Activated T-cell treated with anti-CD3 and anti-CD28 coated beads for 1 hour (primary cell): ENCODE measurements around the gene FAM149B1.
A peak's percentile ranks its signal among the peaks of the same experiment; 100 is the strongest.
"Not testable (repeated sequence)": the region's sequence is repeated elsewhere in the genome, so short reads cannot be mapped to it uniquely, and the experiment has no call there.

Experiments used
- DNase-seq: peaks from one replicate; pipeline ENCODE4 v3.0.0-alpha.2; 2020; ENCODE audit warnings: low read depth

Gene FAM149B1

DNA sequence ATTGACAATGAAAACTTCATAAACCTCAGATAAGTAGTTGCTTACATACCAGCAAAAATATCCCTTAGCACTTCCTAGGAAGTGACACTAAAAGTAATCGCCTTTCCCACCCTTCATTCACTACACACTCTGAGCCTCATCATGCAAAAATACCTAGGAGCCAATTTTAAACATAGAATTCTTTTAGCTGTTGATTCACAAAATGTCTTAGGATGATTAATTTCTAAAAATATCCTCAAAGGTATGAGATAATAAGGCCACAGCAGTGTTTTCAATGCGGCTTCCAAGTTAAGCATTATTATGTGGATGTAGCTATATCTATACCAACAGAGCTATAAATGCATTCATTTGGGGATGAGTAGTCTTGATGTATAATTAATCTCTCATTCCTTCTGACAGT, 66.0 kb downstream of the FAM149B1 start:
- no peak for DNase-seq

DNA sequence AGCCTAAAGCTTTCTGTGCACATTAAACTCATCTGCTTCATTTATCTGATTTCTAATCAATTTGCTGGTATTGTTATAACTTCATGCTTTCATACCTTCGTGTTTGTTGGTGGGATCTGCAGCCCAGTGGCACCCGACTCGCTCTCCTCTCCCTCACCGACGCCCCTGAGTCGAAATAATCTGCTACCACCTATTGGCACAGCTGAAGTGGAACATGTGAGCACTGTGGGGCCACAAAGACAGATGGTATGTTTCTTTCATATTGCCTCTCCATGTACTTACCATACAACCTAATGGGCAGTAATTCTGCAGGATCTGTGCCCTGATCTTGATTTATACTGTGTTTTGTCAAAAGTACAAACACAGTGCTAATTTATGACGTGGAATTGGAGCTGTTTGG, 66.8 kb downstream of the FAM149B1 start:
- DNase-seq, result no peak

DNA sequence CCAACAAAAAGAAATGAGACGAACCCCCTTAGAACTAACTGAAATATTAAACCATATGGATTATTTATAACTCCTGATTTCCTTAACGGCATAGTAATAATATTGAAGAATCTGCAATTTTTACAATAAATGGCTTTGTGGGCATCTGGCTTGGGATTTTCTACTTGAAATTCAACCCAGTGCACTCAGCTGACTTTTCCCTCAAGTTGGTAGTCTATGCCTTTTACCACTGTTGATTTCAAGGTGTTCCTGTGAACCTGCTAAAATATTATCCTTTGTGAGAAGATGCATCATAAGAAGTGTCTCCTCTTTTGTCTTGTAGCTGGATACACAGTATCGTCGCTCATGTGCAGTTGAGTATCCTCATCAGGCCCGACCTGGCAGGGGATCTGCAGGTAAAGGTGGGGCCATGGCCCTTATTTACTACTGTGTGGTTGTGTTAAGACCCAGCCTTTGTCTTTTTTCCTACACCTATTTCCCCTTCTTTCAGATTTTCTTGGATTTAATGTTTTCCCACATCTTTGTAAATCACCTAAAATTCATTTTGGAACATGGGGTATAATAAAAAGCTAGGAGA, 71.2 kb downstream of the FAM149B1 start:
- no peak for DNase-seq

DNA sequence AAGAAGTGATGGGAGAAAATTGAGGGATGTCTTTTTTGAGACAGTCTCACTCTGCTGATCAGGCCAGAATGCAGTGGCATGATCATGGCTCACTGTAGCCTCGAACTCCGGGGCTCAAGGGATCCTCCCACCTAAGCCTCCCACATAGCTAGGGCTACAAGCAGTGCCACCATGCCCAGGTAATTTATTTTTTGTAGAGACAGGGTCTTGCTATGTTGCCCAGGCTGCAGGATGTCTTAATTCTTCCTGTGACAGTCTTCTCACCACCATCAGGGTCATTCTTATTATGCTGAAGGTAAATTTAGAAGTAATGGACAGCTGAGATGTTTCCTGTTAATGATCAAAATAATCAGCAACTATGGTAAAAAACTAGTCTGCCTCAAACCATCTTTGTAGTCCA, 72.0 kb downstream of the FAM149B1 start:
- DNase-seq, result no peak

DNA sequence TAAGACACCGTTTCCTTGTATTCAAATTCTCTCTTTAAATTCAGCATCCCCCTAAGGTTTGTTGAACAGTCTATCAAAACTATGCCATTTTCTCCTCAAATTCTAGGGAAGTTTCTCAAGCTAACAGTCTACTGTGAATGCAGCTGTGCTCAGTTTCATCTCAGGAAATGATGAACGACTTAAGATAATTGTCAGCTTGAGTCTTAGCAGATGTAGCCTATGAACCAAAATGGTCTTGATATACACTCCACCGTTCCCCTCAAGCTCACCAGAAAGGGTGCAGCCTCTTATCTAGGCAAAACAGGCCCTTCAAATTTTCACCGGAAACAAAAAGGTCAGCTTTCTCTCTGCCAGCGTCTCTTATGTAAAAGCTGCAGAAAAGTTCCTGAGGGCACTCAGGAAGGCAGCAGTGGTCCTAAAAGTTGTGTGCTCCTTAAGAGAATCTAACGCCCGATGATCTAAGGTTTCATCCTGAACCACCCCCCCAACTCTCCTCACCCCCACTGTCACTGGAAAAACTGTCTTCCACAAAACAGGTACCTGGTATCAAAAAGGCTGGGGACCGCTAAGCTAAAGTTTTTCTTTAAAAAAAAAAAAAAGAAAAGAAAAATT, 77.1 kb downstream of the FAM149B1 start:
- DNase-seq, result no peak

DNA sequence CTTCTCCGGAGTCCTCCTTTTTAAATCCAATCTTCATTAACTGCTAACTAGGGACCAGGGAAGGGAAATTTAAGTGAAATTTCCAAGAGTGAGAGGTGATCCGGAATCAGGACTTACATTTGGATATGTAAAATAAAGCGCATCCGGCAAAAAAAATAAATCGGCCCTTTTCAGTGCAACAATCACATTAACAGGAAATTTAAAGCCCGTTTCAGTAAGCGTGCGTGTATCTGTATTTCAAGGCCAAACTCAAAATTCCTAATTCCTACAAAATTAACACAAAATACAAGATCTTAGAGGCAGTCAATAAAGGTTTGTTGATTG, 78.4 kb downstream of the FAM149B1 start:
- DNase-seq, result no peak

DNA sequence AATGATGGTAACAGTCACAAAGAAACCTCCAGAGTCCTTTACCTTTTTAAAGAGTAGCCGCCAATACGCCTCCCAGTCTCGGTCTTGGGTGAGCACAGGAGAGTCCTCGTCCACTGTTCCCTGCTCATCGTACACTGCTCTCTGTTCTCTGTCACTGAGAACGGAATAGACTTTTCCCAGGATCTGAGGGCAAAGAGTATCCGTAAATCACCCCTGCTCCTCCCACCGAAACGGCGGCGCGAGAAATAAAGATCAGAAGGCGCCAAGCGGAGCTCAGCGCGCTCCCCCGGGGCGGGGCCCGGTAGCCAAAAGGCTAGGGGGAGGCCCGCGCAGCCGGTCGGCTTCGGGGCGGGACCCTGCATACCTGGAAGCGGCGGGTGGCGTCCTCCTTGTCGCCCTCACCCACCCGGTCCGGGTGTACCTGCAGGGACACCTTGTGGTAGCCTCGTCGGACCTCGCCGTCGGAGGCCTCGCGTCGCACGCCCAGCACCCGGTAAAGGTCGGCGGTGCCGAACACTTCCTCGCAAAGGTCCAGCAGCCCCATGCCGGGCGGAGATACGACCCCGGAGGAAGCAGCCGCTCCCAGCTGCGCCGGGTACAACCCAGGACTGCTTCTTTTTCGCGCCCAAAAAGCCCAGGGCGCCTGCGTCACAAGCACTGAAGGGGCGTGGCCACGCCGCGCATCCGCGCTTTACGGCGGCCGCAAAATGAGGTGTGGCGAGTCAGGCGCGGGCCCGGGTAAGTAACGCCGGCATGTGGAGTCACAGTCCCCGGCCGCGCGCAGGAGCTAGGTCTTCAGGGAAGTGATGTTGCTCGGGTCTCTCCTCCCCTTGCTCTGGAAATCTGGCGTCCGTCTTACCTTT, 79.0 kb downstream of the FAM149B1 start, which contains the start of gene DNAJC9:
Gene DNAJC9 (minus strand): TSS at position 610 of the 863 bp plus-strand sequence. CDS start 66 bp downstream, at position 544.
- peak; percentile 98 for DNase-seq

DNA sequence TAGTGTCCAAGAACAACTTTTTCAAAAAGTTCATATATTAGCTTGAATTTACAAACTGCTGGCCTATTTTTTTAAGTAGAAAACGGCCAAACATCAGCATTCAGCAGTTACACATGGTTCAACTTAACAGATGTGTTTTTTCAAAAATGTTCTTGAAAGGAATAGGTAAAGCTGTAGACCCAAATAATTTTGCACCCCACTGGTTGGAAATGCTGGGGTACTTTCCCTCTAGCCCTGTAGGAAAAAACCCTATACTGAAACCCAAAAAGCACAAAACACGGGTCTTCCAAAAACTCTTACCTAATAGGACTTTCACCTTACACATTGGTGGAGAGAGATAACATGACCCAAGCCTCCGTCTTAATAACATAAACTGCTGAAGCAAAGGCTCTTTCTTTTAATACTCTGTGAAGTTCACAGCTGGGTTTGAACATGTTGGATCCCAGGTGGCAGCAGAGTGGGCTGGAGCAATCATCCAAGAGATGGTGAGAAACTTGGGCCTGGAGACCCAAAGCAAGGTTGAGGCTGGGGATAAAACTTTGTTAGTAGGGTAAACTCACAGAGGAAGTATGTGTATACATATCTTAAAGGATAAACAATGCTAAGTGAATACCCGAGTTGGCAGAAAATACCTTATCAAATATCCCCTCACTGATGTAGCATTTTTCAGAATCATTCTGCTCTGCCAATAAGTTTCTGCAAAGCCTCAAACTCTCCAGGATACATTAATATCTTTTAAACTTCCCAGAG, 79.8 kb downstream of the FAM149B1 start:
- no peak for DNase-seq

DNA sequence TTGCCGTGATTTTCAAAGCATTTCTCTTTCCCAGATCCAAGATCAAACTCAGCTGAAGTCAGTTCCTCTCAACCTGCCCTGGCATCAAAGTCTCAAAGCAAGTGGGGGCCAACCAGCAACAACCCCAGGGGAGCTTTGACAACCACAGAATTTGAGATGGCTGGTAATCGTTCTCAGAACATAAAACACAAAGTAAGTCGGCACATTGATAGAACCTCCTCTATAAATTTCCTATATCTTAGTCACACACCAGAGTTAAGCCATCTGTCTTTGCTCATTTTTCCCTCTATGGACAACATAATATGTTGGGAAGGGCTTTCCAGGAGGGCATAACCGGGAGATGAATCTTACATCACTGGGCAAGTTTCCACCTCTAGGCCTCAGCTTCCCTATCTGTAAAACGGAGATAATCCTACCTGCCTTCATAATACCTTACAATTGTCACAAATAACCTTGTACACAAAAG, 80.4 kb downstream of the FAM149B1 start:
- no peak for DNase-seq

DNA sequence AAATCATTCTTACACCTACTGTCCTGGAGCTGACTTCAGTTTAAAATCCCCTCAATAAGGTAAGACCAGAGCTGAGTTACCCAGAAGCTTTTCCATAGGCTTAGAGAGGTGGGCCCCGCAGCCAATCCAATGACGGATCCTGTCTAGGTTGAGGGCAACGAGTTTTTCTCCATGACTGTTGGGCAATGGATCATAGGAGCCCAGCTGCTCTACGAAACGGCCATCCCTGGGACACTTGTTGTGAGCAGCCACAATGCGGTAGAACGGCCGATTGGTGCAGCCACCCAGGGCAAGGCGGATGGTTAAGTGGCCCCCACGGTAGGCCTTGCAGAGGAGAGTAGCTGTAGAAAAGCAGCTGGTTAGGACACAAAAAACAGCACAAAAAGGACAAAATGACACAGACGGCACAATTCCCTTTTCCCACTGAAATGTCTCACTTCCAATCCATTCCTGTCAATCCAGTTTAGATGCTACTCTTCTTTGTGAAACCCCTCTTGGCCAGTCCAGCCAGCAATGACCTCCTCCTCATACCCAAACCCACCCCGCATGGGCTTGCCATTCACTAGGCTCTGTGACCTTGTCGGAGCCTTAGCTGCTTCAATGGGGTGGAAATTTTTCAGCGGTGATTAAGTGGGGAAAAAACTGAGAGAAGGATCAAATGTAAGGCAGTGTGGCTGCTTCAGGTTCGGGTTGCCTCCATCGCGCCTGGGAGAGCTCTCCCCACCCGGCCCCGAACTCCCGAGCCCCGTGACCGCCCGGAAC, 83.9 kb downstream of the FAM149B1 start:
- DNase-seq, result no peak

DNA sequence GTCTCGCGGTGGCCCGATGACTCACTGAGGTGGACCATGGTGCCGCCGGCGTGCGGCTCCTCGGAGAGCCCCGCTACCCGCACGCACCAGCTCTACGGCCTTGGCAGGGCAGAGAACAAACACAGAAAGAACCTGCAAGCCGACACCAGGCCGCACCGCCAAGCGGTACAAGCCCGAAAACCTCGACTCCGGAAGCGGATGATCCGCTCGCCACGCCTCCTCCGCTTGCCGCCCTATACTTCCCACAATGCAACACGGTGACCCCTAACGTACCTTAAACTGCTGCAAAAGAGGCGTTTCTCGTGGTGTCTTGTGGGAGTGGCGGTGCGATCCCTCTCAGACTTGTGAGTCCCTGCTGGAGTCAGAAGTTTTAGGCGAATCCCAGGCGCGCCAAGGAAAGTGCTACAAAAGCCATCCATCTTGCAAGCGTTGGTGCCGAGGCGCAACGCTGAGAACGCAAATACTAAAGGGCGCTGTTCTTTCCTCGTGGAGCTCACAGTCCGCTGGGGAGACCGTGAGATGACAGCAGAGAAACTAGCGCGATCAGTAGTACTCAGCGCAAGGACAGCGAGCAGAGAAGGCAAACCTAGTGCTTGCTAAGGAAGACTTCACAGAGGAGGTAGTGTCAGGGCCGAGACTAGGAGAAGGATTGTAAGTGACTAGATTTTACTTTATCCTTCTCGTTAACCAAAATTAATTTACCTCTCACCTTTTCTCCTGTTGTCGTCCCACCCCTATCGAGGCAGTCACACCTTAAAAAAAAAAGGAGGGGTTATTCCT, 84.7 kb downstream of the FAM149B1 start, which contains the start of gene MRPS16:
Gene MRPS16 (minus strand): TSS at position 200 of the 780 bp plus-strand sequence. CDS start 162 bp downstream, at position 38.
- DNase-seq, result peak; percentile 85

DNA sequence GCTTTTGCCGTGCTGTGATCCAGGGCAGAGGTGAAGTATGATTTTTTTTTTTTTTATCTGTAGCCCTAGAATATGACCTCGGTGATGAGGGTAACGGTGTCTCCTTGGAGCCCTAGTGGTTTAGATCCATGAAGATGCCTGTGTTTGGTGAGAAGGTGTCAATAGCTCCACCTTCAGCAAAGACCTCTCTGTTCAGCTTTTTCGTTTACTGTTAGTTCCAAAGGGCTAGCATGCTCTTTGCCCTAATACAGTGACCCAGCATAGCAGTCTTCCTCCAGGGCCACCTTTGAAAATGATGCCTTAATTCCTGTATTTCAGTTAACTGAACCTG, 85.3 kb downstream of the FAM149B1 start:
- DNase-seq, result no peak

DNA sequence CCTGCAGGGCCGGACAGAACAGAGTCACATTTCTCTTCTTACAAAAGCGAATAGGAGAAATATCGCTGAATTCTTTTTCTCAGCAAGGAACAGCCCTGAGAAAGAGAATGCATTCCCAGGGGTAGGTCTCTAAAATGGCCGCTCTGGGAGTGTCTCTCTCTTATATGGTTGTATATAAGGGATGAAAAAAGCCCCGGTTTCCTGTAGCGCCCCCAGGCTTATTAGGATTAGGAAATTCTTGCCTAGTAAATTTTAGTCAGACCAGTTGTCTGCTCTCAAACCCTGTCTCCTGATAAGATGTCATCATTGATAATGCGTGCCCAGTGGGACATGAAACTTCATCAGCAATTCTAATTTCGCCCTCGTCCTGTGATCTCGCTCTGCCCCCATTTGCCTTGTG, 90.7 kb downstream of the FAM149B1 start:
- not testable (repeated sequence) for DNase-seq

DNA sequence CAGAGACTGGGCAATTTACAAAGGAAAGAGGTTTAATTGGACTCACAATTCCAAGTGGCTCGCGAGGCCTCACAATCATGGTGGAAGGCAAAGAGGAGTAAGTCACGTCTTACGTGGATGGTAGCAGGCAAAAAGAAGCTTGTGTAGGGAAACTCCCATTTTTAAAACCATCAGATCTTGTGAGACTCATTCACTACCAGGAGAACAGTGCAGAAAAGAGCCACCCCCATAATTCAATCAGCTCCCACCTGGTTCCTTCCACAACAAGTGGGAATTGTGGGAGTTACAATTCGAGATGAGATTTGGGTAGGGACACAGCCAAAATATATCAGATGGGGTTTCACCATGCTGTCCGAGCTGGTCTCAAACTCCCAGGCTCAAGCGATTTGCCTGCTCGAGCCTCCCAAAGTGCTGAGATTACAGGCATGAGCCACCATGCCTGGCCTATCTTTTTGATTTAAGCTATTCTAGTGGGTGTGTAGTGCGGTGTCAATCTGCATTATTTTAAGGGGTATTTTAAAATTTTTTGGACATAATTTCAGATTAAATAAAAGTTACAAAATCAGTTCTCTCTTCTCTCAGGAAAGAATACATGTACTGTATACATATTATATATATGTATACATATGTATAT, 93.6 kb downstream of the FAM149B1 start:
- DNase-seq, result no peak

DNA sequence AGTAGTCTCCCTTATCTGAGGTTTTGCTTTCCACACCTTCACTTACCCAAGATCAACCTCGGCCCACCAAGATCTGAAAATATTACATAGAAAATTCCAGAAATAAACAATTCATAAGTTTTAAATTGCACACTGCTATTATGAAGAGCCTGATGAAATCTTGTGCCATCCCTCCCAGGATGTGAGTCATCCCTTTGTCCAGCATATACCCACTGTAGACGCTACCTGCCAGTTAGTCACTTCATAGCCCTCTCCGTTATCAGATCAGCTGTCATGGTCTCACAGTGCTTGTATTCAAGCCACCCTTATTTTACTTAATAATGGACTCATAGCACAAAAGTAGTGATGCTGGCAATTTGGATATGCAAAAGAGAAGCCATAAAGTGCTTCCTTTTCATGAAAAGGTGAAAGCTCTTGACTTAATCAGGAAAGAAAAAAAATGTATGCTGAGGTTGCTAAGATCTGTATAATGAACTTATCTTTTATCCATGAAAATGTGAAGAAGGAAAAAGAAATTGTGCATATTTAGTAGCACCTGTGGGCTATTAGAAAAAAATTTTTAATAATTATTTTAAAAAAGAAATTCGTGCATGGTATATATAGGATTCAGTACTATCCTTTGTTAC, 94.3 kb downstream of the FAM149B1 start:
- no peak for DNase-seq

DNA sequence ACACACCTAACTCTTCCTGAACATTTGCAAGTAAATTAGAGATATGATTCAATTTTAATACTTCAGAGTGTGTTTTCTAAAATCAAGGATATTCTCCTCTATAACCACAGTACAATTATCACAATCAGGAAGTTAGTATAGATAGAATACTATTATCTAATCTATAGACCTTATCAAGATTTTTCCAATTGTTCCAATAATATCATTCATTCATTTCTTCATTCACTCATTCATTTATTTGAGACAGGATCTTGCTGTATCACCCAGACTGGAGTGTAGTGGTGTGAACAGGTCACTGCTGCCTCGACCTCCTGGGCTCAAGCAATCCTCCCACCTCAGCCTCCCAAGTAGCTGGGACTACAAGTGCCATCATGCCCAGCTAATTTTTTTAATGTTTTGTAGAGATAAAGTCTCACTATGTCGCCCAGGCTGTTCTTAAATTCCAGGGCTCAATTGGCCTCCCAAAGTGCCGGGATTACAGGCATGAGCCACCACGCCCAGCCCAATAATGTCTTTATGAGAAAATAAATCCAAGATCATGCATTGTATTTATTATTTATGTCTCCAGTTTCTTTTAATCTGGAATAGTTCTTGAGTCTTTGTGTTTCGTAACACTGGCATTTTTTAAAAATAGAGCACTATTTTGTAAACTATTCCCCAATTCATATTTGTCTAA, 95.1 kb downstream of the FAM149B1 start:
- no peak for DNase-seq

DNA sequence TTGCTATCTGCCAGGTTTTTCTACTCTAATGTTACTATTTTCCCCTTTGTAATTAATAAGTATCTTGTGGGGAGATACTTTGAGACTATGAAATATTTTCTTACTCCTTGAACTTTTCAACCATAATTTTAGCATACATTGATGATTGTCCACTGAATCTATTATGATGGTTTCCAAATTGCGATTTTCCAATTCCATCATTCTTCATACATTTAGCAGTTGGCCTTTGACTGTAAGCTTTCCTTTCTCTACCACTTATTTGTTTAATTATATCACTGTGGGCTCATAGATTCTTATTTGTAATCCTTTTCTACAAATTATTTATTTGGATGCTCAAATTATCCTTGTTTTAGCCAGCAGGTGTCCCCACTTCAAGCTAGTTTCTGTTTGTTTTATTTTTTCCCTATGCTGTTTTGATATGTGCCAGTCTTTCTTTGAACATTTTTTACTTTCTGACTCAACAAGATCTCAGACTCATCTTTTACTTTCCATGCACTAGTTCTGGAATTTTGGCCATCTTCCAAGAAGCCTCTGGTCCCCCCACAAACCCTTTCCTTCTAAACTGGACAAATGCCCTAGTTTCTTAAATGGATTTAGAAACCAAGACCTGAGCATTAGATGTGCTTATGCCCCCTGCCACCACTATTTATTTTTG, 95.9 kb downstream of the FAM149B1 start:
- no peak for DNase-seq

DNA sequence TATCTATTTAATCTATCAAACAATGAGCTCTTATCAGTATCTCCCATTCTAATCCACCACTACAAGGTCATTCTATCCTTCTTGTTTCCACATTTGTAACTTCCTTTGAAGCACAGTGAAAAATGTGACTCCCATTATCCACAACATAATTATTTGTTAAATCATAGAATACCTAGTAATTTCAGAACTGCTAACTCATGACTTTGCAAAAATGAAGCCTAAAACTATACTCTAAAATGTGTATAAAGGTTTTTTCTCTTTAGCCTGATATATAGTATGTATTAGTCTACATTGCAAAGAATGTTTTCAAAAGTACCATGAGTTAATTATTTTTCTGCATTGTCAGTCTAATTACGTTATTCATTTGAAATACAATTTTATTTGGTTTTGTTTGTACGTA, 96.5 kb downstream of the FAM149B1 start:
- DNase-seq, result no peak

DNA sequence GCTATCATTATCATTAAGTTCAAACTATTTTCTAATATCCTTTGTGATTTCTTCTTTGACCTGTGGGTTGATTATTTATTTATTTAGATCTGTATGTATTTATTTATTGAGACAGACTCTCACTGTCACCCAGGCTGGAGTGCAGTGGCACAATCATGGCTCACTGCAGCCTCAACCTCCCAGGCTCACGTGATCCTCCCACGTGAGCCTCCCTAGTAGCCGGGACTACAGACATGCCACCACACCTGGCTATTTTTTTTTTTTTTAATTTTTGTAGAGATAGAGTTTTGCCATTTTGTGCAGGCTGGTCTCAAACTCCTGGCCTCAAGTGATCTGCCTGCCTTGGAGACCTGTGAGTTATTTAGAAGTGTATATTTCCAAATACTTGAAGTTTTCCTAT, 113.2 kb downstream of the FAM149B1 start:
- DNase-seq, result no peak
